ENCODE measurements around the gene ACTR8. TPM values are rescaled to one million over a fixed set of nuclear protein-coding genes. Genes with fewer than 3 reads are reported as not detected.

The ACTR8 gene
- total RNA-seq, 2 experiments from 2014 or later = 42.9 to 48.0 TPM

DNA sequence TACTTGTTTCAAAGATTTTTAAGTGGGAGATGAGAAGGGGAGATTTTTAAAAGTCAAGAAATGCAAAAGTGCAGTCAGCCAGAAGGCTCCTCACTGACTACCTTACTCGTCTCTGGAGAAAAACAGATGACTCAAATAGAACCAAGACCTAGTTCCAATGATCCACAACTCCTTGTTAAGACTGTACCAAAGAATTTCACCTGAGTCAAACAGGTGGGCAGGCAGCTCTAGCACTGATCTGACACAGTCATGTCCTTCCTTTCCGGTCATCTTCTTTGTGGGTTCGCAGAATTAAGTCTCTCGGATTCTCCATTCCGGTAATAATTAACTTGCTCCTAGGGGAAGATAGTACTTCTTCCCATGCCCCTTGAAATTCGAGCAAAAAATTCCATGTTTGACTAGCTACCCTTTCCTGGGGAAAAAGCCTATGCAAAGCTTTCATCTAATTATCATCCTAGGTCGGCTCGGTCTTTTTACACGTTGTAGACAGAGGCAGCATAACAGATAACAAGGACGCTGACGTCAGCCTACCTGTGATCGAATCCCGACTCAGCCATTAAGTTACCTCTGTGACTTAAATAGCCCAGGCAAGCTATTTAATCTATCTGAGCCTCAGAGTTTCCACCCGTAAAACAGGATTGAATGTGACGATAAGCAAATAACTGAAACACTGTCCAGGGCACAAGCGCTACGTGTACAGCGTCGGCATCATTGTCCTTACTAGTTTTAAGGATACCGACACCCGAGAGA is 8.9 kb upstream of the ACTR8 start:
- H3K9me3 Mint-ChIP-seq = no peaks in the 10 kb centered on the region
- POLR2A ChIA-PET = interaction anchor here (0.7 to 4.7 kb wide), 20 partner anchors 9 to 599 kb away, joined by 3 to 70 read pairs (median 6); partner anchors contain the start of genes ACTR8, CHDH, DCP1A and IL17RB
- CTCF ChIA-PET = interaction anchor here (1.2 to 2.2 kb wide), 4 partner anchors 8 to 48 kb away, joined by 3 to 15 read pairs (median 4); partner anchors contain the start of gene ACTR8
- H3K27ac Mint-ChIP-seq = peak overlapping the region; percentile 95
- peak; percentile 66 for DNase-seq
- peaks cover 7% of the 10 kb centered on the region for H3K27me3 Mint-ChIP-seq
- peaks cover 54% of the 10 kb centered on the region for H3K4me1 Mint-ChIP-seq
- H3K4me3 Mint-ChIP-seq = peak overlapping the region; percentile 90
- peaks cover 30% of the 10 kb centered on the region for H3K36me3 Mint-ChIP-seq (ENCODE audit: low read depth)

DNA sequence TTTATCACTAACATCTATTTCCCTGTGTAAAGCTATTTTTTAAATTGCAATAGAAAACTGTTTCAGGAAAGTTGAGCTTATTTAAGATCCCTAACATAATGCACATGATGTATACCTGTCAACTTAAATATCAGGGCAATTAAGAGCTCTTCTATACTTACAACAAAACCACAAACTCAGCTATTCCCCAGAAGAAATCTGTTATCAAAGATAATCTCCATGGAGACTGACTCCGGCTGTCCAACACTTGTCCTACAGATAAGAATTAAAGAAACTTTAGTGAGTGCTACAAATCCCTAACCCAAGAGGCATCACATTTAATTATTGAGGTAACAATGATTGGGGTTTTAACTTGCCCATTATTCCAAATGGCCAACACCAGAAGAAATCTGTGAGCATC is 6.3 kb upstream of the ACTR8 start:
- POLR2A ChIA-PET = no interaction called here
- Mint-ChIP-seq H3K9me3 (no peaks in the 10 kb centered on the region), H3K27ac (no peak overlapping the region), H3K36me3 (ENCODE audit: low read depth) (peaks cover 44% of the 10 kb centered on the region), H3K4me3 (no peak overlapping the region), H3K27me3 (no peaks in the 10 kb centered on the region), H3K4me1 (peaks cover 54% of the 10 kb centered on the region)
- DNase-seq = no peak
- CTCF ChIA-PET = interaction anchor here (1.2 kb wide), 1 partner anchor 43 kb away, joined by 3 read pairs; no protein-coding TSS in a partner anchor

DNA sequence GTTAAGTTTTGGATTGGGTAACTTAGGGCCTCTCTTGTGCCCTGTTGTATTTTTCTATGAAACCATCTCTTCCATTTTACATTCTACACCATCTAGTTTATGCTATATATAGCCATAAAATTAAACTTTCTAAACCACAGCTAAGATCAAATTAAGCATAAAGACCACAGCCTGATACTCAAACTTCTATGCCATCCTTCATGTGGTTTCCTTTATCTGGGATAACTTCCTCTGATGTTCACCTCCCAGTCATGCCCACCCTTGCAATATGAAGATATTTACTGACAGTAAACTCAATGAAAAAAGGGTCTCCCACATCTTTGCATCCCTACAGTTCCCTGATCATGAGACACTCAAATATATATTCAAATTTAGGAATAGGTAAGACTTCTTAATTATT is 5.5 kb upstream of the ACTR8 start:
- no peak overlapping the region for H3K27ac Mint-ChIP-seq
- ChIA-PET CTCF (no interaction called here), POLR2A (no interaction called here)
- no peak for DNase-seq
- H3K36me3 Mint-ChIP-seq (ENCODE audit: low read depth) = peaks cover 49% of the 10 kb centered on the region
- H3K4me3 Mint-ChIP-seq = no peak overlapping the region
- H3K4me1 Mint-ChIP-seq = peaks cover 53% of the 10 kb centered on the region
- no peaks in the 10 kb centered on the region for H3K27me3 Mint-ChIP-seq
- H3K9me3 Mint-ChIP-seq = no peaks in the 10 kb centered on the region

DNA sequence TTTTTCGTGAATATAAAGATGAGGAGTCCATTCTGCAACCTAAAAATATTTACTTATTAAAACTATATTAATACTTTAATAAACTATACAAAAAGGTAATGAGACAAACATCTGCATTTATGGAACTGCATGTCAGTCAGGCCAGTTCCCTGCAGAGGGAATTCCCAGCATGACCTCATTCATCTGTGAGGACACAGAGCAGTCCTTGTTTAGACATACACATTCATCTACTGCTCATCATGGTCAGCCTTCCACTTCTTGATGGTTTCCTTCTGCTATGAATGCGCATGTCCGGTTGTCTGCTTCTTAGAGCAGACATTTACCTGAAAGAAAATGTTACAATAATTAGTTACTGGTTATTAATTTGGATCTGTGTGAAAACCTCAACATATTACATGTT is 3.3 kb upstream of the ACTR8 start:
- no peaks in the 10 kb centered on the region for H3K27me3 Mint-ChIP-seq
- H3K27ac Mint-ChIP-seq = no peak overlapping the region
- H3K4me1 Mint-ChIP-seq = peaks cover 51% of the 10 kb centered on the region
- POLR2A ChIA-PET = no interaction called here
- CTCF ChIA-PET = no interaction called here
- no peaks in the 10 kb centered on the region for H3K9me3 Mint-ChIP-seq
- DNase-seq = no peak
- H3K36me3 Mint-ChIP-seq (ENCODE audit: low read depth) = peaks cover 53% of the 10 kb centered on the region
- no peak overlapping the region for H3K4me3 Mint-ChIP-seq

DNA sequence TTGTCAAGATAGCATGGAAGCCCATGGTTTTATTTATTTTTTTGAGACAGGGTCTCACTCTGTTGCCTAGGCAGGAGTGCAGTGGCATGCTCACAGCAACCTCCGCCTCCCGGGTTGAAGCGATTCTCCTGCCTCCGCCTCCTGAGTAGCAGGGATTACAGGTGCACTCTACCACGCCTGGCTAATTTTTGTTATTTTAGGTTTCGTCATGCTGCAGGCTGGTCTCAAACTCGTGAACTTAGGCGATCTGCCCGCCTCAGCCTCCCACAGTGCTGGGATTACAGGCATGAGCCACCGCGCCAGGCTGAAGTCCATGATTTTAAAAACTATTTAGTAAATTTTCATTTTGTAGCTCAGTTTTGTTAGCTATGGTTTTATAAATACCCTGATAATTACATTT is 2.7 kb upstream of the ACTR8 start:
- CTCF ChIA-PET = no interaction called here
- Mint-ChIP-seq H3K4me3 (no peak overlapping the region), H3K9me3 (no peaks in the 10 kb centered on the region), H3K27me3 (no peaks in the 10 kb centered on the region), H3K4me1 (peaks cover 51% of the 10 kb centered on the region), H3K27ac (no peak overlapping the region), H3K36me3 (ENCODE audit: low read depth) (peaks cover 59% of the 10 kb centered on the region)
- POLR2A ChIA-PET = no interaction called here
- DNase-seq = no peak

DNA sequence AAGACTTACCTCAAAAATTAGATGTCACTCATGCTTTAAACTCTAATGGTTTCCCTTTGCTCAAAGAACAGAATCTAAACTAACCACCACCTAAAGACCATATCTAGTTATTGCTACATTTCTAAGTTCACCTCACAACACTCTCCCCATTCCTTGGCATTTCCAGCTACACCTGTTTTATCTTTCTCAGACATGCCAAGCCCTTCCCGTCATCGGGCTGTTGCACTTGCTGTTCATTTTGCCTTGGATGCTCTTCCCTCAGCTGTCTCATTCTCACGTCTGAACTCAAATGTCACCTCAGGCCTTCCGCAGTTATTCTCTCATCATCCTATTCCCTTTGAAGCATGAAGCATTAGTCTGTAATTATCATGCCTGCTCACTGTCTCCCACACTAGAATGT is 1.1 kb upstream of the ACTR8 start:
- peak overlapping the region; percentile 96 for H3K27ac Mint-ChIP-seq
- peaks cover 57% of the 10 kb centered on the region for H3K36me3 Mint-ChIP-seq (ENCODE audit: low read depth)
- DNase-seq = no peak
- H3K9me3 Mint-ChIP-seq = no peaks in the 10 kb centered on the region
- H3K27me3 Mint-ChIP-seq = no peaks in the 10 kb centered on the region
- peaks cover 41% of the 10 kb centered on the region for H3K4me1 Mint-ChIP-seq
- POLR2A ChIA-PET = interaction anchor here (1.3 to 5.1 kb wide), 2 partner anchors 8 to 22 kb away, joined by 3 to 70 read pairs; partner anchors contain the start of gene SELENOK
- H3K4me3 Mint-ChIP-seq = peak overlapping the region; percentile 94
- CTCF ChIA-PET = interaction anchor here (0.5 to 0.9 kb wide), 2 partner anchors 8 to 45 kb away, joined by 3 to 5 read pairs; partner anchors contain the start of gene SELENOK

DNA sequence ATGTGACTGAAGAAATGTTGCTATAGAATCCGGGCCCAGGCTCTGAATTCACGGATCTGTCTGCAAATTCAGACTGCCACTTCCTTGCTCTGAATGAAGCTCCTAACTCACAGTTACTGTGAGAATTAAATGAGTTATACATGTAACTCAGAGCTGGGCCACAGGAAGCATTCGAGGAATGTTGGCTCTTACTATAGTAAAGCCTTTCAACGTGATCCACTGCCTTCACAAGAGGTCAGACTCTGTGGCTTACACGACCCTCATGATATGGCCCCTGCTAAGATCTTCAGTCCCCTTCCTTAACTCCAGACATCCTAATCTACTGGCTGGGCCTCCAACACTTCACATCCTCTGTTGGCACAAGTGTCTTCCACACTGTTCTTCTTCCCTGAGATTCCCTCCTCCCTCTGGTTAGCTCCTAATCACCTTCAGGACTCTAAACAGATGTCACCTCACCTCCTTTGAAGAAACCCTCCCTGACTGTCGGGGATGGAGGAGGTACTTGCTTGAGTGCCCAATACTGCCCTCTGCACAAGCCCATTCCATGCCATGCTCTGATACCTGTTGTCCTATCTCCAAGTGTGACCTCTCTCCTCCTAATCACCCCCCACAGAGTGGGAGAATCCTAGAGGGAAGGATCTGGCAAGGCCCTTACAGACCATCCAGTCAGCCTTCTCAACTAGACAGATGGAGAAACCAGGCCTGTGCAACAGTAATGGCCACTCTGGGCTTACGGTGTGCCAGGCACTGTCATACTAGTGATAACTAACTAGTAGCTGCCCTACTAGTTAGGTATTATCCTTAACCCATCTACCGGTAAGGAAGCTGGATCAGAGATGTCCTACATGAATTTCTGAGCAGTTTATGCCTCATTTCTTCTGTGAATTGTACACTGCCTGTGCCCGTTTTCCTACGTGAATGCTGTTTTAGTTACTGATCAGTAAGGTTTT is 1.3 kb downstream of the ACTR8 start:
- peak overlapping the region; percentile 96 for H3K27ac Mint-ChIP-seq
- DNase-seq = no peak
- peaks cover 59% of the 10 kb centered on the region for H3K36me3 Mint-ChIP-seq (ENCODE audit: low read depth)
- ChIA-PET POLR2A (interaction anchor here (0.9 to 5.1 kb wide), 9 partner anchors 10 to 533 kb away, joined by 3 to 70 read pairs (median 4); partner anchors contain the start of genes DCP1A and SELENOK), CTCF (interaction anchor here (1.0 to 2.3 kb wide), 4 partner anchors 9 to 170 kb away, joined by 3 to 15 read pairs (median 6); partner anchors contain the start of gene SELENOK)
- no peaks in the 10 kb centered on the region for H3K9me3 Mint-ChIP-seq
- H3K27me3 Mint-ChIP-seq = no peaks in the 10 kb centered on the region
- H3K4me3 Mint-ChIP-seq = peak overlapping the region; percentile 94
- peaks cover 26% of the 10 kb centered on the region for H3K4me1 Mint-ChIP-seq

DNA sequence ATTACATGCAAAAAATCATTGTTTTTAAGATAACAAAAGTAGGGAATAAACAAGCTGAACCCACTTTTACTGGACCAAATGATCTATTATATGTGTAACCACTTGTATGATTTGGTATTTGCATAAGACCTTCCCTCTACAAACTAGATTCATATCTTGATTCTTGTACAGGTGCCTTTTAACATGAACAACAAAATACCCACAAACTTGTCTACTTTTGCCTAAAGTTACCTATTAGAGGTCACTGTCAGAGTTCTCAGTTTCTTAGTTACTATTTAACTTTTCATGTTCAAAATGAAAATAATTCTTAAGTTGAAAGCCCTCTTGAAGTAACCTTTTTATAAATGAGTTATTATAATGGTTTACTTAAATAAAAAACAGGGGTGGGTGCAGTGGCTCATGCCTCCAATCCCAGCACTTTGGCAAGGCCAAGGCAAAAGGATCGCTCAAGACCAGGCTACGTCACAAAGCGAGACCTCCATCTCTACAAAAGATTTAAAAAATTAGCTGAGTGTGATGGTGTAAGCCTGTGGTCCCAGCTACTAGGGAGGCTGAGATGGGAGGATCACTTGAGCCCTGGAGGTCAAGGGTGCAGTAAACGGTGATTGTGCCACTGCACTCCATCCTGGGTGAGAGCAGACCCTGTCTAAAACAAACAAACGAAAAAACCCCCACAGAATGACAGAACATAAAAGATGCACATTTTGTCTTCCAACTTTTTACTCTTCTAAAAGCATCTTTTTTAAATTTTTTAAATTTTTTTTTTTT is 16.0 kb downstream of the ACTR8 start:
- H3K36me3 Mint-ChIP-seq (ENCODE audit: low read depth) = peaks cover 66% of the 10 kb centered on the region
- H3K4me1 Mint-ChIP-seq = no peaks in the 10 kb centered on the region
- no peak for DNase-seq
- H3K27ac Mint-ChIP-seq = no peak overlapping the region
- ChIA-PET POLR2A (interaction anchor here (0.8 to 1.0 kb wide), 2 partner anchors 16 to 21 kb away, joined by 3 read pairs; partner anchors contain the start of gene ACTR8), CTCF (no interaction called here)
- no peaks in the 10 kb centered on the region for H3K27me3 Mint-ChIP-seq
- H3K9me3 Mint-ChIP-seq = no peaks in the 10 kb centered on the region
- no peak overlapping the region for H3K4me3 Mint-ChIP-seq

DNA sequence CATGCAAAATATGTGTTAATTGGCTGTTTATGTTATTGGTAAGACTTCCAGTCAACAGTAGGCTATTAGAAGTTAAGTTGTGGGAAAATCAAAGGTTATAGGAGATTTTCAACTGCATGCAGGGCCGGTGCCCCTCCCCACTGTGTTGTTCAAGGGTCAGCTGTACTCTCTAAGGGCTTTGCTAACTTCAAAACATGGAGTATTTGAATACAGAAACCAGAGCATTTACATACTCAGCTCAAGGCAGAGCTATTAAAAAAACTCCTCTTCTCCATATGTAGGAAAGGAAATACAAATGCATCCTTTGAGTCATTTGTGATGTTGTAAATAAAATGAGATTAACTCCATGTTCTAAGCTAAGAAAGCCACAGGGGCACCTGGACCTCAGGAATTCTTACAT is 18.8 kb downstream of the ACTR8 start:
- H3K27ac Mint-ChIP-seq = no peak overlapping the region
- no peaks in the 10 kb centered on the region for H3K9me3 Mint-ChIP-seq
- H3K4me1 Mint-ChIP-seq = no peaks in the 10 kb centered on the region
- ChIA-PET CTCF (interaction anchor here (0.7 to 1.7 kb wide), 5 partner anchors 12 to 194 kb away, joined by 3 to 4 read pairs (median 3); no protein-coding TSS in a partner anchor), POLR2A (interaction anchor here (1.1 to 1.5 kb wide), 2 partner anchors 17 to 18 kb away, joined by 3 to 4 read pairs; partner anchors contain the start of gene ACTR8)
- no peaks in the 10 kb centered on the region for H3K27me3 Mint-ChIP-seq
- no peak for DNase-seq
- no peak overlapping the region for H3K4me3 Mint-ChIP-seq
- peaks cover 60% of the 10 kb centered on the region for H3K36me3 Mint-ChIP-seq (ENCODE audit: low read depth)

DNA sequence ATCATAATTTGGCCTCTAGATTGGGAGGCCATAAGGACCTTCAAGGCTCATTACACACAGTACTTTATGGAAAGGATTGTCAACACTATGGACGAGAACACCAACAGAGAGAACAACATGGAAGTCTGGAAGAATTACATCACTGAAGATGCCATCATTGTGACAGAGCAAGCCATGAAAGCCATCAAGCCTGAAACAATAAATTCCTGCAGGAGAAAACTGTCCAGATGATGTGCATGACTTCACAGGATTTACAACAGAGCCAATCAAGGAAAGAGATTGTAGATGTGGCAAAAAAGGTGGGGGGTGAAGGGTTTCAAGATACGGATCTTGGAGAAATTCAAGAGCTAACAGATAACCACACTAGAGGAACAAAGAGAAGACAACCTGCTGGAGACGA is 19.7 kb downstream of the ACTR8 start:
- H3K27ac Mint-ChIP-seq = no peak overlapping the region
- H3K9me3 Mint-ChIP-seq = no peaks in the 10 kb centered on the region
- ChIA-PET CTCF (interaction anchor here (0.8 to 1.7 kb wide), 2 partner anchors 184 to 189 kb away, joined by 3 read pairs; no protein-coding TSS in a partner anchor), POLR2A (no interaction called here)
- no peak overlapping the region for H3K4me3 Mint-ChIP-seq
- H3K27me3 Mint-ChIP-seq = no peaks in the 10 kb centered on the region
- H3K4me1 Mint-ChIP-seq = peaks cover 4% of the 10 kb centered on the region
- H3K36me3 Mint-ChIP-seq (ENCODE audit: low read depth) = peaks cover 52% of the 10 kb centered on the region
- DNase-seq = no peak

DNA sequence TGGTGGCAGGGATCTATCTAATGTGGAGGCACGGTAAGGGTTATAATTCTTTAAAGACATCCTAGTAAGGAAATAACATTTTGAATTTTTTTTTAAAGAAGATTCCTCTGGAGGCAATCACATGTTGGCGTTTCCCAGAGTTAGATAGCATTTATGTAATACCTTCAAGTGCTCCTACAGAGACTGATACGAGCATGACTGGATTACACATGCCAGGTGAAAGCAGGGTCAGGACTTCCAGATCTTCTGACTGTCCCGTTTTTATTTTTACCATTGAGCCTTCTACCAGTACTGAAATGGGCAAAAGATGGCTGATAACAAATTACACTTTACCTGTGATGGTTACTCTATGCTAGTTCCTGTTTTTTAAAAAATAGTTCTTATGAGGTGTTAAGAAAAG is 21.8 kb downstream of the ACTR8 start:
- ChIA-PET POLR2A (interaction anchor here (1.5 kb wide), 1 partner anchor 15 kb away, joined by 5 read pairs; no protein-coding TSS in a partner anchor), CTCF (no interaction called here)
- Mint-ChIP-seq H3K27me3 (no peaks in the 10 kb centered on the region), H3K4me3 (no peak overlapping the region), H3K4me1 (peaks cover 10% of the 10 kb centered on the region), H3K27ac (no peak overlapping the region), H3K36me3 (ENCODE audit: low read depth) (peaks cover 53% of the 10 kb centered on the region), H3K9me3 (no peaks in the 10 kb centered on the region)
- no peak for DNase-seq

DNA sequence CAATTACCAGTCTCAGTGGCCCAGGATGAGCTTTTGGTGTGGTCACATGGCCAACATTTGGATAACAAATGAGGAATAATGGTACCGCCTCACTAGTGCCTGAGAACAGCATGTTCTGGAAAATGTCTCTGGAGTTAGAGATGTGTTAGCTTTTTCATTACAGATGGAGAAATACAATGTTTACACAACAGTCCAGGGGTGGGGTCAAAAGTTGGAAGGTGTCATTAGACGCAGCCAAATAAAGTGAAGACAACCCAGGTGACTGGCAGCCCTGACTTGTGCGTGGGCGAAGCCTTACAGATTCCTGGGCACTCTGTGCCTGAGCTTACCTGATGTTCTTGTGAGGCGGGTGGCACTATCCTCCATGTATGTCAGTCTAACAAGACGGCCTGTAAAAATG is 22.8 kb downstream of the ACTR8 start:
- Mint-ChIP-seq H3K4me1 (peaks cover 10% of the 10 kb centered on the region), H3K36me3 (ENCODE audit: low read depth) (peaks cover 47% of the 10 kb centered on the region), H3K27me3 (peaks cover 2% of the 10 kb centered on the region), H3K4me3 (no peak overlapping the region), H3K9me3 (no peaks in the 10 kb centered on the region), H3K27ac (peak overlapping the region; percentile 16)
- ChIA-PET CTCF (interaction anchor here (1.1 kb wide), 1 partner anchor 149 kb away, joined by 3 read pairs; no protein-coding TSS in a partner anchor), POLR2A (no interaction called here)
- DNase-seq = no peak

Measured in activated CD4-positive, alpha-beta memory T cell treated with anti-CD3 and anti-CD28 coated beads, Interleukin-2, amount 10 ng/mL, durations not matched to agents 7 days and 5 days (primary cell).